Measurements from ENCODE around the gene ADARB1.

DNA sequence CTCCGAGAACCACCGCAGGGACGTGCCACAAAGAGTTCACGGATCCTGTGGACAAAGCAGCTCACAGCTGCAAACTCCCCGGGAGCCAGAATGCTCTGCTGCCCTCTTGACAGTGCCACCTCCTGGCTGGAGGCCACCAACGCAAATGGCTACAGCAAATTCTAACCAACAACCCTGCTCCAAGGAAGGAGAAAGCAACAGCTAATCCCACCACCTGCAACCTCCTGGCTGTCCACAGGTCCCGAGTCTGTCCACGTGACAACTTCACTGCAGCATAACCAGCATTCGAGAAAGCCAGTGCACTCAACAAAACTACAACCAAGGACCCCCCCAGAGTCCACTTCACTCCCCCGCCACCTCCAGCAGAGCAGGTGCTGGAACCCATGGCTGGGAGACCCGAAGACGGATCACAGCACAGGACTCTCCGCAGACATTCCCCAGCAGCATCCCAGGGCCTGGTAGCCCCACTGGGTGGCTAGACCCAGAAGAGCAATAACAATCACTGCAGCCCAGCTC is 196.0 kb downstream of the ADARB1 start:
- TF ChIP-seq, protein P1, sequence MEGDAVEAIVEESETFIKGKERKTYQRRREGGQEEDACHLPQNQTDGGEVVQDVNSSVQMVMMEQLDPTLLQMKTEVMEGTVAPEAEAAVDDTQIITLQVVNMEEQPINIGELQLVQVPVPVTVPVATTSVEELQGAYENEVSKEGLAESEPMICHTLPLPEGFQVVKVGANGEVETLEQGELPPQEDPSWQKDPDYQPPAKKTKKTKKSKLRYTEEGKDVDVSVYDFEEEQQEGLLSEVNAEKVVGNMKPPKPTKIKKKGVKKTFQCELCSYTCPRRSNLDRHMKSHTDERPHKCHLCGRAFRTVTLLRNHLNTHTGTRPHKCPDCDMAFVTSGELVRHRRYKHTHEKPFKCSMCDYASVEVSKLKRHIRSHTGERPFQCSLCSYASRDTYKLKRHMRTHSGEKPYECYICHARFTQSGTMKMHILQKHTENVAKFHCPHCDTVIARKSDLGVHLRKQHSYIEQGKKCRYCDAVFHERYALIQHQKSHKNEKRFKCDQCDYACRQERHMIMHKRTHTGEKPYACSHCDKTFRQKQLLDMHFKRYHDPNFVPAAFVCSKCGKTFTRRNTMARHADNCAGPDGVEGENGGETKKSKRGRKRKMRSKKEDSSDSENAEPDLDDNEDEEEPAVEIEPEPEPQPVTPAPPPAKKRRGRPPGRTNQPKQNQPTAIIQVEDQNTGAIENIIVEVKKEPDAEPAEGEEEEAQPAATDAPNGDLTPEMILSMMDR (optimal IDR thresholded peaks at IDR 0.05 in 1 of 3, IDR thresholded peaks at IDR 0.05 in 1 of 3, conservative IDR thresholded peaks at IDR 0.05 in 1 of 3; ENCODE audit: extremely low read depth in 1 of 3, insufficient read depth in 2 of 3, low read length in 3 of 3): peak in 2 of 3 experiments; percentile 45 to 54
- no peak for TF ChIP-seq EZH2 (IDR thresholded peaks at IDR 0.05; ENCODE audit: low read length)
